Measurements from ENCODE around the gene TXNDC11. TPM values are rescaled to one million over a fixed set of nuclear protein-coding genes. Genes with fewer than 3 reads are reported as not detected.

Gene TXNDC11
- polyA plus RNA-seq, 10 donors = 16.8 to 24.6 (median 21.1) TPM

- no peak for DNase-seq
Observed at GRCh38 chr16:11756248-11756647, 13.6 kb upstream of the TXNDC11 start.

GRCh38 chr16:11755022-11755760 is 12.5 kb upstream of the TXNDC11 start:
- no peak for DNase-seq

- no peak for DNase-seq
Observed at GRCh38 chr16:11752856-11753255, 10.2 kb upstream of the TXNDC11 start.

- DNase-seq = no peak
Observed at GRCh38 chr16:11750056-11750455, 7.4 kb upstream of the TXNDC11 start.

GRCh38 chr16:11748404-11749254 is 6.0 kb upstream of the TXNDC11 start:
- no peak for DNase-seq

- no peak for DNase-seq
Observed at GRCh38 chr16:11747949-11748403, 5.3 kb upstream of the TXNDC11 start.

GRCh38 chr16:11744075-11744470 is 1.4 kb upstream of the TXNDC11 start:
- no peak for DNase-seq

GRCh38 chr16:11743308-11744074 is 834 bp upstream of the TXNDC11 start:
- peak; percentile 13 to 66 (median 23) for DNase-seq

- DNase-seq = no peak
Observed at GRCh38 chr16:11742093-11742535, 543 bp downstream of the TXNDC11 start.

GRCh38 chr16:11740567-11740966 is 2.1 kb downstream of the TXNDC11 start:
- DNase-seq = no peak

GRCh38 chr16:11738742-11739544 is 3.7 kb downstream of the TXNDC11 start:
- no peak for DNase-seq

- DNase-seq = no peak
Observed at GRCh38 chr16:11737713-11738112, 4.9 kb downstream of the TXNDC11 start.

- DNase-seq = no peak
Observed at GRCh38 chr16:11736903-11737302, 5.8 kb downstream of the TXNDC11 start.

GRCh38 chr16:11735787-11736186 is 6.9 kb downstream of the TXNDC11 start:
- DNase-seq = no peak

- DNase-seq = no peak
Observed at GRCh38 chr16:11734653-11735043, 8.0 kb downstream of the TXNDC11 start.

- DNase-seq = no peak
Observed at GRCh38 chr16:11734025-11734652, 8.5 kb downstream of the TXNDC11 start.

- DNase-seq = no peak
Observed at GRCh38 chr16:11731222-11731621, 11.4 kb downstream of the TXNDC11 start.

GRCh38 chr16:11729787-11730186 is 12.9 kb downstream of the TXNDC11 start:
- DNase-seq = no peak

GRCh38 chr16:11727796-11728543 is 14.7 kb downstream of the TXNDC11 start:
- DNase-seq = no peak

- DNase-seq = no peak
Observed at GRCh38 chr16:11726008-11726407, 16.6 kb downstream of the TXNDC11 start.
